Esophagus squamous epithelium (tissue), 5 donors: Measurements from ENCODE around the gene CDC14A. TPM values are rescaled to one million over a fixed set of nuclear protein-coding genes. Genes with fewer than 3 reads are reported as not detected.

Source experiments
- DNase-seq: peaks from one replicate; lab custom pipeline; 2025; lab: John Stamatoyannopoulos, UW
- H3K27ac ChIP-seq, 4 donors: fragments of 200-600 bp; sonication (generic); one replicate each; pipeline ENCODE4 v1.5.1; 2016 to 2019; ENCODE audit warnings: mild to moderate bottlenecking in 1 of 4
- H3K27me3 ChIP-seq, 4 donors: fragments of 200-600 bp; sonication (generic); 1 replicate in 3 of 4; 2 replicates in 1 of 4; pipeline versions ENCODE4 v1.5.1 to v1.6.0; 2017 to 2021; ENCODE audit warnings: antibody characterized with exemption in 1 of 4
- H3K36me3 ChIP-seq, 3 donors: fragments of 200-600 bp; sonication (generic); one replicate each; pipeline ENCODE4 v1.5.1; 2016 to 2019
- H3K4me1 ChIP-seq, 3 donors: fragments of 200-600 bp; sonication (generic); one replicate each; pipeline ENCODE4 v1.5.1; 2017 to 2019
- H3K4me3 ChIP-seq, 4 donors: fragments of 200-600 bp; sonication (generic); 1 replicate in 3 of 4; 2 replicates in 1 of 4; pipeline ENCODE4 v1.5.1; 2016 to 2019; ENCODE audit warnings: mild to moderate bottlenecking in 2 of 4, moderate library complexity in 1 of 4
- H3K9me3 ChIP-seq, 3 donors: fragments of 200-600 bp; sonication (generic); one replicate each; pipeline ENCODE4 v1.5.1; 2016 to 2019
- CTCF ChIP-seq, 6 experiments: fragments of 450-650 bp in 4 of 6; fragments of 200-600 bp in 2 of 6; sonication (generic) in 2 of 6; IDR thresholded peaks; one replicate each; pipeline ENCODE4 v1.5.1; 2016 to 2019; ENCODE audit warnings: antibody characterized with exemption in 6 of 6, mild to moderate bottlenecking in 4 of 6, moderate library complexity in 4 of 6
- POLR2A ChIP-seq, 4 donors: fragments of 450-650 bp; IDR thresholded peaks; one replicate each; pipeline ENCODE4 v1.6.1; 2017; ENCODE audit warnings: antibody characterized with exemption in 4 of 4, mild to moderate bottlenecking in 4 of 4, moderate library complexity in 3 of 4
- WGBS, 2 donors: methylation state at CpG; one replicate each; pipeline ENCODE4 v1.1.5; 2018; 5-methylcytosine and 5-hydroxymethylcytosine counted together
- intact Hi-C: fragments of 100-400 bp; cut with DNase I; formaldehyde crosslinking; loops from one replicate; pipeline ENCODE4 v1.15.0; 2022
- total RNA-seq, 4 donors: library from RNA; depleted of rRNA; stranded (reverse); fragments of >200 nt; gene quantifications; one replicate each; pipeline ENCODE4 v1.1.0, GENCODE V29; 2016
- donor health status: DM: yes; HTN: yes; CAD: no.

The CDC14A gene
- total RNA-seq, 4 donors from 2014 or later, result 3.0 to 8.6 (median 4.3) TPM

- Histone ChIP-seq H3K4me1 (peaks cover 10 to 24% (median 16%) of the 10 kb centered on the region in 3 donors), H3K4me3 (peak overlapping the region; percentile 12 to 67 (median 39)), H3K27ac (no peak overlapping the region), H3K36me3 (no peaks in the 10 kb centered on the region), H3K9me3 (no peaks in the 10 kb centered on the region), H3K27me3 (peaks cover 4 to 88% (median 5%) of the 10 kb centered on the region in 4 donors)
- WGBS, 2 donors, result 44 to 48% methylated on average over 13 to 14 of the region's 57 CpGs
- DNase-seq, result no peak
- intact Hi-C loops, result no loop called here
- TF ChIP-seq POLR2A (IDR thresholded peaks at IDR 0.05) (no peak), CTCF (IDR thresholded peaks at IDR 0.05) (no peak)
Measured at GRCh38 chr1:100539836-100540536, 187.7 kb downstream of the CDC14A start.

- H3K27ac ChIP-seq, result no peak overlapping the region
- H3K4me1 ChIP-seq, result peaks cover 10 to 24% (median 16%) of the 10 kb centered on the region in 3 donors
- H3K4me3 ChIP-seq, result no peak overlapping the region
- peaks cover 4 to 65% (median 5%) of the 10 kb centered on the region in 4 donors for H3K27me3 ChIP-seq
- intact Hi-C loops, result no loop called here
- no peak for TF ChIP-seq POLR2A (IDR thresholded peaks at IDR 0.05)
- no peaks in the 10 kb centered on the region for H3K9me3 ChIP-seq
- WGBS, 2 donors, result 95 to 97% methylated on average over 2 of the region's 2 CpGs
- no peaks in the 10 kb centered on the region for H3K36me3 ChIP-seq
- DNase-seq, result no peak
Measured at GRCh38 chr1:100542285-100542684, 190.0 kb downstream of the CDC14A start.

GRCh38 chr1:100543640-100544039 is 191.3 kb downstream of the CDC14A start:
- intact Hi-C loops, result no loop called here
- Histone ChIP-seq H3K4me3 (no peak overlapping the region), H3K4me1 (peaks cover 10 to 16% (median 14%) of the 10 kb centered on the region in 3 donors), H3K36me3 (no peaks in the 10 kb centered on the region), H3K27ac (no peak overlapping the region), H3K27me3 (peaks cover 4 to 52% (median 5%) of the 10 kb centered on the region in 4 donors), H3K9me3 (no peaks in the 10 kb centered on the region)
- no peak for DNase-seq
- no peak for TF ChIP-seq POLR2A (IDR thresholded peaks at IDR 0.05)
- peak in 1 of 6 experiments; percentile 33 for TF ChIP-seq CTCF (IDR thresholded peaks at IDR 0.05)
- 33% methylated on average over 1 of the region's 2 CpGs; no CpG with 5 or more reads in 1 of the 2 donors for WGBS, 2 donors

GRCh38 chr1:100544791-100545190 is 192.5 kb downstream of the CDC14A start:
- Histone ChIP-seq H3K36me3 (no peaks in the 10 kb centered on the region), H3K9me3 (no peaks in the 10 kb centered on the region), H3K27ac (no peak overlapping the region), H3K4me1 (peaks cover 3 to 5% (median 4%) of the 10 kb centered on the region in 3 donors), H3K4me3 (no peak overlapping the region), H3K27me3 (peaks cover 0 to 40% (median 2%) of the 10 kb centered on the region in 4 donors)
- WGBS, 2 donors, result 77 to 89% methylated on average over 4 of the region's 4 CpGs
- intact Hi-C loops, result no loop called here
- DNase-seq, result no peak
- TF ChIP-seq POLR2A (IDR thresholded peaks at IDR 0.05) (no peak), CTCF (IDR thresholded peaks at IDR 0.05) (no peak)

- H3K27ac ChIP-seq, result no peak overlapping the region
- no peak for TF ChIP-seq POLR2A (IDR thresholded peaks at IDR 0.05)
- no peak for TF ChIP-seq CTCF (IDR thresholded peaks at IDR 0.05)
- peaks cover 0 to 30% (median 0%) of the 10 kb centered on the region in 4 donors for H3K27me3 ChIP-seq
- intact Hi-C loops, result no loop called here
- no peak overlapping the region for H3K4me3 ChIP-seq
- no peak for DNase-seq
- no peaks in the 10 kb centered on the region for H3K9me3 ChIP-seq
- no peaks in the 10 kb centered on the region for H3K36me3 ChIP-seq
- no peaks in the 10 kb centered on the region for H3K4me1 ChIP-seq
- 96 to 100% methylated on average over 1 of the region's 1 CpG for WGBS, 2 donors
Measured at GRCh38 chr1:100545855-100546254, 193.5 kb downstream of the CDC14A start.
